Stimulated activated CD4-positive, alpha-beta T cell treated with anti-CD3 and anti-CD28 coated beads, TNF-alpha, amount 100 ng/mL, for 48 hours (primary cell): ENCODE results near the gene NRXN2.
"Not testable (repeated sequence)": the region's sequence is repeated elsewhere in the genome, so short reads cannot be mapped to it uniquely, and the experiment has no call there.

Source experiments
- DNase-seq, 3 donors: peaks; one replicate each; pipeline ENCODE4 v3.0.0-alpha.2; 2020; ENCODE audit warnings: low read depth in 3 of 3

Gene NRXN2

DNA sequence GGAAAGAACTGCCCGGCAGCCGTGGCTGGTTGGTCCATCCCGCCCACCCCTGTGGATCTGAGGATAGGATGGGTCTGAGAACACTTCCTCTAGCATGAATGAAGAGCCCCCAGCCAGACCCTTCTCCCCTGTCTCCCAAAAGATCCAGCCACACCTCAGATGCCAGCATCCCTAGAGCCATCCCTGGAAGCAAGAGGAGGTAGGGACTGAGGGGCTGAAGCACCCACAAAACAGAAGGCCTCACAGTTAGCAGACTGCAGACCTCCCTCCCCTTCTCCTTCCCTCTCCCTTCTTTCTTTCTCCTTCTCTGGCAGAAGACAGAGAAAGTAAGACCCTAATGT lies 1.7 kb downstream of the NRXN2 start:
- DNase-seq, result no peak

DNA sequence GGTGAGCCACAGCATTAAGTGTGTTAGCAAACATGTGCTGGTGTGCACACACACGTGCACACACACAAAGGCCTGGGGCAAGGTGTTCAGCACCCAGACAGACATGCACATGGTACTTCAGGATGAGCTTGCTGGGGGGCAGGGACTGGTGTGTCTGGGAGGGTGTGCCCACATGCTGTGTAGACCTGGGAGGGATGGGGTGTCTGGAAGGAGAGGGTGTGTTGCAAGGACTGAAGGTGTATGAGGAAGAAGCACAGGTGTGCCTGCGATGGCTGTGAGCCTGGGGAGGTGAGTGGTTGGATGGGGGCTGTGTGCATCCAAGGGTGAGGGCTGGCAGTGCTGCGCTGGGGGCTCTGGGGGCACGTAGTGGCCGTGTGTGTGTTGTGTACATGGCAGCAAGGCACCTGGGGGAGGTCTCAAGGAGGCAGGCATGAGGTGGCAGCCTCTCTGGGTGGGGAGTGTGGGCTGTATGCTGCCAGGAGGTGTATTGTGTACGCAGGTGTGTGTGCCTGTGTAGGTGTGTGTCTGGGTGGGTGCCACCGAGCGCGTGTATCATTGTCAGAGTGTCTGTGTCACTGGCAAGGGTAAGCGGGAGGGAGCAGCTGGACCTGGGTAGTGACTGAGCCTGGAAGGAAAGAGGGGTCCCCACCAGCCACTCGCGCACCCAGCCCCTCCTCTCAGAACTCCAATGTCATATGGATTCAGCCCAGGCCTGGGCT lies 2.2 kb downstream of the NRXN2 start:
- DNase-seq, result no peak

DNA sequence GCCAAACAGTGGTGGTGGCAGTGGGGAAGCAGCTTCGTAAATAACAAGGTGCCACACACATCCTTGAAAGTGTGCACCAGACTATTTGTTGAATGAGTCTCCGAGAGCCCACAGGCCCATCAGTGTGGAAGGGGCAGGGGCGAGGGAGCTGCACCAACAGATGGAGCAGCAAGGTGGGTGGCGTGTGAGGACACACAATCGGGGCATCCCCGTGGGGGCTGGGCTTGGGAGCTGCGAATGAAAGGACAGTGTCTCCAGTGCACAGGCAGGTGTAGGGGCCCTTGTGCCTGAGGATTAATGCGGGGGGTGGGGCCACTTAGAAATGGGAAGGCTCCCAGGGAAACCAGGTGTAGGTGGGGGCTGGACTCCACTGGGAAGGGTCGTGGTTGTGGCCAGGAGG lies 2.8 kb downstream of the NRXN2 start:
- DNase-seq, result no peak

DNA sequence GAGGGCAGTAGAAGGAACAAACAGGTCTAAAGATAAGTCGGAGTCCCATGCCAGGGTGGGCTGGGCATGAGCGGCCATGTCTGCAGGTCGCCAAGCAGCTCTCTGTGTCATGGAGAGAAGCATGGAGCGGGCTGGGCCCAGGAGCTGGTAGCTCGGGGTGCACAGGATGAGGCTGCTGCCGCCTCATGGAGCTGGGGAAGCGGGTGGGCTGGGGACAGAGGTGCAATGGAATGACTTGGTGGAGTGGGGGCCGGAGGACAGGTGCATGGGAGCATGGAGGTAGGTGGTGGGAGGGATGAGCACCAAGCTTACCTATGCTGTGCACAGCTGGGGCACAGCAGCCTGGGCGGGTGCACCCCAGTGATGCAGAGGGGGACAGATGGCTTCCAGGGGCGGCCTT lies 3.6 kb downstream of the NRXN2 start:
- DNase-seq, result no peak

DNA sequence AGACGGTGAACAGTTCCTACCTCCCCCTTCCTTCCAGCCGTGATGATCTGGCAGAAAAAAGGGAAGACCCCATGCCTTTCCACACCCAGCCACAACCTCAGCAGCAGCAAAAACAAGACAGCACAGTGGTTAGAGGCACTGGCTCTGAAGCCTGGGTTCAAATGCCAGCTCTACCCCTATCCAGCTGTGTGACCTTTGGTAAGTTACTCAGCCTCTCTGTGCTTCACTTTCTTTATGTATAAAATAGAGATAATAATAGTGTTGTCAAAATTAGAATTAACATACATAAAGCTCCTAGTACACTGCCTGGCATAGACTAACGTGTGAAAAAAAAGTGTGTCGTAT lies 4.2 kb downstream of the NRXN2 start:
- DNase-seq, result no peak

DNA sequence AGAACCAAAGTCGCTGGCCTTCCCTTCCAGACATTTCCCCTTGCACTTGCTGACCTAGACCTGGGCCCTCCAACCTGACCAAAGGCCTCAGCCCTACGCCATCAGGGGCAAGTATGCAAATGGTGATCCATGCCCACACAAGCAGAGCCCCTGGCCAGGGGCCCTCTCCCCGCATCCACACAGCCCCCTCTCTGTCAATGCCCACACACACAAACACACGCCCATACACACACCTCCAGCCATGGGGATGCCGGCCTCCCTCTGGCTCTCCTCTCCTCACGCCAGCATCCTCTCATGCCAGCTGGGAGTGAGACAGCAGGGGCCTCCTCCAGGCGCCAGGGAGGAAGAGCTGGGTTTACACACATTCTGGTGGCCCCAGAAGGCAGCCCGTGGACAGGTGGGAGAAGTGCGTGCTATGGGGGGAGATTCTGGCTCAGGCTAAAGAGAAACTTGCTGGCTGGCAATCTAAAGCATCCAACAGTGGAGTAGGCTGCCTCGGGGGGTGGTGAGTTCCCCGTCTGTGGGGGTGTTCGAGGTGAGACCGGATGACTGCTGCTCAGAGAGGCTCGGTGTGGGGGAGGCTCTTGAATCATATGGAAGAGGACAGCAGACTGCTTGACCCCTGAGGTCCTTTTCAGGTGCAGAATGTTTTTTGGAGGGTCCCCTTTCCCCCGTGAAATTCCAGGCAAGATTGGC lies 4.8 kb downstream of the NRXN2 start:
- no peak for DNase-seq

DNA sequence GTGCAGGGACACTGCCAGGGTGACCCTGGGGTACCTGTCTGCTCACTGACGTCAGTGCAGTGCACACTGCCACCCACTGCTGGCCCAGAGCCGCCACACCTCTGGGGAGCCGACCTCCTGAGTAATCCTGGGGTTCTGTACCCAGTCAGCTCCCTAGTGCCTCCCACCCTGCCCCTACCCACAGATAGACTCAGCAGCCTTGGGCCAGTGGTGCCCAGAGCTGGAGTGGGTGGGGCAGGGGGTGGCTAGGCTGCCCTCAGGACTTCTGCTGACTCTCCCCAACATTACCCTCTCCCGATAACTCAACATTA lies 5.8 kb downstream of the NRXN2 start:
- DNase-seq, result no peak

DNA sequence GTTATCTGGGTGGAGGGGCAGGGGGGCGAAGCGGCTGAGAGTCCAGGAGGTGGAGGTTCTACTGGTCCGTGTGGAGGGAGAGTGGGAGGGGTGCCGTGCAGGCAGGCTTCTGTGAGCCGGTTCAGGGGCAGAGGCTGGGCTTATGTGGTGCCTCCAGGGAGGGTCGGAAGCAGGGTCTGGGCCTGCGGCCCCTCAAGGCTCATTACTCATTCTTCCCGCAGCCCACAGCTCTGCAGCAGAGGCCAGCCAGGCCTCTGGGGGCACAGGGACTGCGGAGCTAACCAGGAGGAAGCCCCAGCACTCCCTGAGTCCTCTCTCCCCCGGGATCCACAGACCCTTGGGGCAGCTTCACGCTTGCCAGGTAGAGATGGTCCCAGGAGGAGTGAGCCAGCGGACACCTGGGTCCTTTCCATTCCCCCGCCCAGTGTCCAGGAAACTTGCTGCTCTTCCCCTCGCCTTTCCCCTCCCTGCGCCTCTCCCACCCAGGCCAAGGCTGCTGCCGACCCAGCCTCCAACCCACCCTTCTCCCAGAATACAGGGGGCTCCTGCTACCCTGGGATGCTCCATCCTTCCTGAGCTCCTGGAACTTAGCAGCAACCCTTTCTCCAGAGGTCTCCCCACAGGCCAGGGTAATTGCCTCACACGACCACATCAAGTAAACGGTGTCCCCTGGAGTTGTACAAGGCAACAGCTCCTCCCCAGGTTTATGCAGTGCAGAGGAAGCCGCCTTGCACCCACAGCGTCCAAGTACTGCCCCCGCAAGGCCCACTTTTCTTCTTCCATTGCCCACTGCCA lies 6.3 kb downstream of the NRXN2 start:
- DNase-seq, result no peak

DNA sequence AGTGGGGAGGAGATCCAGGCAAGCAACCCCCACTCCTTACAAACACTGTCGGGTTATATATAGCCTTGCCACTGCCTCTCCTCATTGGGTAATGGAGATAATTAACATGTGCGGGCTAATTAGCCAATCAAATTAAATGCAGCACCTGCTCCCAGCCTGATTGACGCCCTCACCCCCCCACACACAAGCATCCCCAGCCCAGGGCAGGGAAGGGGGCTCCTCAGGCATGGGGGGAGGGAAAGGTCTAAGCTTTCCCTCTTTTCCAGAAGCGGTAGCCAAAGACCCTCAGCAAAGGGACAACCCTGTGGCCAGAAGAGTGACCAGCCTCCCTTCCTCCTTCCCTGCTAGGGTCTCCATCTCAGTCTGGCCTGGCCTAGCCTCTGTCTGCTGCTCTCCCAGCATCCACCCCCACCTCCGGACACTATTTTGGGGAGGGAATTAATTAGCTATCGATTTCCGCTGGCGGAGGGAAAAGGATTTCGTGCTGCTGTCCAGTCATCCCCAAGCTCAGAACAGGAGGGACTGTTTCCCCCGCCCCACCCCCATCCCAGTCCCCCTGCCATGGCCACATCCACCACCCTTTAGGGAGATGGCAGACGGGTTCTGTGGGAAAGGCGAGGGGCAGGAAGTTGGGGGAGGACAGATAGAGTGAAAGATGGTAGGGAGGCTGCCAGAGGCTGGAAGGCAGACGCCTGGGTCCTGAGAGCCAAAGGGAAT lies 7.1 kb downstream of the NRXN2 start:
- no peak for DNase-seq

DNA sequence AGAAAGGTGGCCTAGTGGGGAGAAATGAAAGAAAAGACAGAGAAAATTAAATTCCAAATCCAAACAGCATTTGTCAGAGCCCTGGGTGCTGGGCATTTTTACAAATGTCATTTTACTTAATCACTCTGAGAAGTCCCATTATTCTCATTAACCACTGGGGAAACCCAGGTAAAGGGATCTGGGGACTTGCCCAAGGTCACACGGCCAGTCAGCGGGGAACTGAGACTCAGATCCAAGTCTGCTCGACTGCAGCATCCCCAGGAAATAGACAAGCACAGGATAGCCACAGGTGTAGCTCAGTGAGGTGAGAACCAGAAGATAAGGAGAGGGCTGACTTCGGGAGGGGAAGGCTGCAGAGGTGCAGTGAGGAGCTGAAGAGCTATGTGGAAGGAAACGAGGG lies 7.9 kb downstream of the NRXN2 start:
- no peak for DNase-seq

DNA sequence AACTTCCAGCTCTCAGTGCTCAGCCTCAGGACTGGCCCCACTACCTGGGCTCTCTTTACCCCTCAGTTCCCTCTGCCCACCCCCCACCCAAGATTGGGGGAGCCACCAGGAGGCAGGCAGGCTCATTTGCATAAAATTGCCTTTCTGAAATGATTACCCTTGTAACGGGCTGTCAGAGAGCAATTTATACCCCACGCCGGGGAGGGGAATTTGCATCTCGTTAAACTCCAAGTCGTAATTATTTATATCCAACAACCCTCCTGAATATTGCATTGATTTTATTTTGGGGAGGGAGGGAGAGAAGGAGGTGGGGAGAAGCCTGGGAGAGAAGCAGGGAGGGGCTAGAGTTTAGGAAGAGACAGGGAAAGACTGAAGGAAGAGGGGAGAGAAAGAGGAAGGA lies 8.3 kb downstream of the NRXN2 start:
- DNase-seq, result no peak

DNA sequence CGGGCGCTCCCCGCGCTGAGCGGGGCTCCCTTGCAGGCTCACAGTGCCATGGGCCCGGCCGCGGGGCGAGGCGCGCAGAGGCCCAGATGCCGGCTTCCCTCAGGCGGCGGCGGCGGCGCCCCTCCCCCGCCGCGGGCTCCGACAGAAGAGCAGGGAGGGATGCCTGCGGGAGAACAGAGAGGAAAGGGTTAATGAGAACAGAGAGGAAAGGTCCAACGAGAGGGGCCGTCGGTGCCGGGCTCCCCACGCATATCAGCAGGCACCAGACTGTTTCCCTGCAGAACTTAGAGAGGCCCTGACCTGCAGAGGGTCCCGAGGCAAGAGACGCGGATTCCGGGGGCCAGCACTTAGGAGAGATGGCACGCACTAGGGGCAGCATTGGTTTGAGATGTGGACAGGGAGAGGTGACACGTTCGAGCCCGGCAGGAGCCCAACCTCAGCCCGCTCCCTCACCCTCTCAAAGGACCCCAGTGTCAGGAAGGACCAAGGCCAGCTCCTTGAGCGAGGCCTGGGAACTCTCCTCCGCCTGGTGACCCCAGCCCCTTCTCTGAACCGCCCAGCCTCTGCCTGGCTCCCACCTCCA lies 9.1 kb downstream of the NRXN2 start:
- no peak for DNase-seq

DNA sequence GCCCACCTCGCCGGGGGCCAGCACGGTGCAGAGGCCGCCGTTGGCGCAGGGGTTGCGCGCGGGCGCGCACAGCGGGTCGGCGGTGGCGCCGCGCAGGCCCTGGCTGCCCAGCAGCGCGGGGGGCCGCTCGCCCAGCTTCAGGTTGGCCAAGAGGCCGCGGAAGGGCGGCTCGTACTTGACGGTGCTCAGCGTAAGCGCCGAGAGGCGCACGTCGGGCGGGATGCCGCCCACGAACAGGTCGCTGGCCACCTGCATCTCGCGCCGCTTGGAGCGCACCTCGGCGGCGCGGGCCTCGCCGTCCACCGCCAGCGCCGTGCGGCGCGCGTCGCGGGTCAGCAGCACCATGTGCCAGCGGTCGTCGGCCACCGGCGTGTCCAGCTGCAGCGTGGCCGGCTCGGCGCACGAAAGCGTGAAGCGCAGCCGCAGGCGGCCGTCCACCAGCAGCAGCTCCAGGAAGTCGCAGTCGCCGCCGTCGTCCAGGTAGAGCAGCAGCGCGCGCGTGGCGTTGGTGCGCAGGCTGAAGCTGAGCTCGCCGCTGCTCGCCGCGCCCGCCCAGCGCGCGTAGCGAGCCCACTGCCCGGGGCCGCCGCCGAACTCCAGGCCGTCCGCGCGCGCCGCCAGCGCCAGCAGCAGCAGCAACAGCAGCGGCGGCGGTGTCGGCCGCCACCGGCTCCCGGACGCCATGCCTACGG lies 9.8 kb downstream of the NRXN2 start:
- no peak for DNase-seq

DNA sequence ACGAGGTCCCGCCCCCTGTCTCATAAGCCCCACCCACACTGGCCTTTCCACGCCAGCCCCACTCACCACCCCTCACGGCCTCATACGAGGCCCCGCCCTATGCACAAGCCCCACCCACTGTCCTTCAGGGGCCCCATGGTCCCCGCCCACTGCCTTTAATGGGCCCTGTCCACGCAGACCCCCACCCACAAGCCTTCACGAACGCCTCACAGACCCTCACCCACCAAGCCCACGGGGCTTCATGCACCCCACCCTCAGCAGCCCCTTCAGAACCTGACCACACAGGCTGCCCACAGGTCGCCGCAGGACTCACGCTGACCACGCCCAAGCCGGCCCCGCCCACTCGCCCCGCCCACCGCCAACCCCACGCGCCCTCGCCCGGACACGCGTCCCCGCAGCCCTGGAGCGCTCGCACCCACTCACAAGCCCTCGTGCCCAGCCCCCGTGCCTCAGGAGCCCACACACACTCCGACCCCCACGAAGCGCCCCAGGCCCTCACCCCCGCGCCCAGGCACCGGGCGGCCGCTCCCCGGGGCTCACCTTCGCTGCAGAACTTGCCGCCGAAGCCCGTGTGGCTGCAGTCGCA lies 10.5 kb downstream of the NRXN2 start:
- no peak for DNase-seq

DNA sequence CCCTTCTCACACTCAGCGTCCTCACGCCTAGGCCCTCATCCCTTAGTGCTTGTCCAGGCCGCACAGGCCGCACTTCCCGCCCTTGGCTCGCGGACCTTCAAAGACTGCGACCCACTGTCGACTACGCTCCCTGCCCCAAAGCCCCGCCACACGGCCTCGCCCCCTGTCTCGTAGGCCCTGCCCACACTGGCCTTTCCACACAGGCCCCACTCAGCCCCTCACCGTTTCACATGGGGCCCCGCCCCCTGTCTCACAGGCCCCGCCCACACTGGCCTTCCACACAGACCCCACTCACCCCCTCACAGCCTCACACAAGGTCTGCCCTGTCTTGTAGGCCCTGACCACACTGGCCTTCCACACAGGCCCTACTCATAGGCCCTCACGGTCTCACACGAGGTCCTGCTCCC lies 11.0 kb downstream of the NRXN2 start:
- DNase-seq, result no peak

DNA sequence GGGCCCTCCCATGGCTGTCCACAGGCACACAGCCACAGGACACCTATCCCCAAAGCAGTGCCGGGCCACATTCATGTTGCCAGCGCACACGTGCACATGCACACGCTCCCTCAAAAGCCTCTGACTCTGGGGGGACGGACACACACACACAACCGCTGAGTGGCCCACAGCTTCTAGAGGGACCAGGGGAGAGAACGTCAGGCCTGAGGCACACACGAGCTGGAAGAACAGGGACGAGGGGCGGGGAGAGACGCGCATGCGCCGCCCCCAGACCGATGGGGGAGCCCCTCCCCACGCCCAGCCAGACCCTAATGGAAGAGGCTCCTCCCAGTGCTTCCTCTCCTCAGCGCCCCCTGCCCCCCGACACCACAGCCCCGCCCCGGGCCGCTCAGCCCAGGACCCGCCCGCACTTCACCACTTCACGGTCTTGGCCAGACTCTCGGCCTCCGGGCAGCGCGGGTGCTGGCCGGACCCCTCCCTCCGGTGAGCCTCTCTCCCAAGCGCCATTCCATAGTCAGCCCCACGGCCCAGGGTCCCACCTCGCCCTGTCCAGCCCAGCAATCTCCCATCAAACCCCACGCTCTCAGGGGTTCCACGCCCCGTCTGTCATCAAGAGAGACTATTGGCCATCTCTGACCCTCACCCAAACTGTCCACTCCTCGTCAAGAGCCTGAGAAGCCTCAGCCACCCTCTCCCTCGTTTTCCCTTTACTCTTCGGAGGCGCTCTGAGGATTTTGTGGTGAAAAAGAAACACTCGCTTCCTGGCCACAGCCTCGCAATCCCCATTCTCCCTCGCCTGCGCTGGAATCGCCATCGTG lies 11.7 kb downstream of the NRXN2 start:
- no peak for DNase-seq

DNA sequence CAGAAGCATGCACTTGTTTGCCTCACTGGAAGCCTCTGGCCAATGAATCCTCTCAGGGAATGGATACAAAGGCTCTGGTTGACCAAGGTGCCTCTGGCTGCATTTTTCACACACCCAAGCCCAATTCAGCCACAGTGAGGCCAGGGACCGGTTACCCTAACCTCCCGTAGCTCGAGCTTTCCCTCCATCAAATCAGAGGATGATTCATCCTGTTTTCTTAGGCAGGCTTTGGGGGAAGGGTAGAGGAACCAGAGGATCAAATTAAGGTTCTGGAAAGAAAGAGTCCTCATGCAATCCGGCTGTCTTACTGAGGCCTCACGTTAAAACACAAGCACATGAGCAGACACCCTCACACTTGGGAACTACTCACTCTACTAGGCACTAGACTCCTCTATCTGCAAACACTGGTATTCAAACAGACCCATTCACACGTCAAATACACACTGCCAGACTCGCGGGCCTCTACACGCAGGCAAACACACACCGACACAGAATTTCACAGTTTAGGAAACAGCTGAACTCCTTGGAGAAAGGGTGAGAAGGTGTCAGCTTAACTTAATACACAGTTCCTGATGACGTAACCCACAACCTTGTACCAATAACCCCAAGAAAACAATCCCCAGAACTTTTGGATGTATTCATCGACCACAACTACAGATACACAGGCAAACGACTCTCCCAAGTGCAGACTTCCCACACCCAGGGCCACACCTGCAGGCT lies 12.4 kb downstream of the NRXN2 start:
- DNase-seq, result no peak

DNA sequence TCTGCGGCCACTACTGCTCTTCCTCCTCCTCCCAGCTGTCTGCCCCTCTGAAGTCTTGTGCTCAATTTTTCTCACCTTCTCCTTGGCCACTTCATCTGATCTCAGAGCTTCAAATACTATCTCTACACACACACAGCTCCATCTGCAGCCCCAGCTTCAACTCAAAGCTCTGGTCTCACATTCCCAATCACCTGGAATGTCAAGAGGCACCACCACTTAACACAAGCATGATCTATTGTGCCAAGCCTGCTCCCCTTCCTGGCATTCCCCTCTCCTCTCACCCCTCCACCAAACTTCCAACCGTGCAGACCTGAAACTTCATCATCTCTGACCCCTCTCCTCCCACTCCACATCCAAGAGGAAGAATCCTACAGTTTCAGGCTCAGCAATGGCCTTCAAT lies 17.5 kb downstream of the NRXN2 start:
- DNase-seq, result no peak

DNA sequence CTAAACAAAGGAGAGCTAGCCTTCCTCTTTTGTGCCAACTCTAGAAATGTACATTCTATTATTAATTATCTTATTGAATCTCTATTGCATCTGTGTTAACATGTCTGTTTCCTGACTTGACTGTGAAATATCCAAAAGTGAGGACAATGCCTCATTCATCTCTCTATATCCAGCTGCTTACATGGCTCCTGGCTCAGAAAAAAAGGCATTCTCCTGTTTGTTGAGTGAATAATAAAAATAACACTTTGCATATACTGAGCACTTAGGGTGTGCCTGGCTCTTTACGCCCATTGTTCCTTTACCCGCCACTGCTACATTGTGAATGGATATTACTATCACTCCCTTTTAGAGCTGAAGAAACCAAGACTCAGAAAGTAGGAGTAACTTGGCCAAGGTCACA lies 19.9 kb downstream of the NRXN2 start:
- DNase-seq, result no peak

DNA sequence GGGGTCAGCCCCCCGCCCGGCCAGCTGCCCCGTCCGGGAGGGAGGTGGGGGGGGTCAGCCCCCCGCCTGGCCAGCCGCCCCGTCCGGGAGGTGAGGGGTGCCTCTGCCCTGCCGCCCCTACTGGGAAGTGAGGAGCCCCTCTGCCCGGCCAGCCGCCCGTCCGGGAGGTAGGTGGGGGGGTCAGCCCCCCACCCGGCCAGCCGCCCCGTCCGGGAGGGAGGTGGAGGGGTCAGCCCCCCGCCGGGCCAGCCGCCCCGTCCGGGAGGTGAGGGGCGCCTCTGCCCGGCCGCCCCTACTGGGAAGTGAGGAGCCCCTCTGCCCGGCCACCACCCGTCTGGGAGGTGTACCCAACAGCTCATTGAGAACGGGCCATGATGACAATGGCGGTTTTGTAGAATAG lies 21.0 kb downstream of the NRXN2 start:
- DNase-seq, result not testable (repeated sequence)
